ENCODE results near the gene MC5R.

DNA sequence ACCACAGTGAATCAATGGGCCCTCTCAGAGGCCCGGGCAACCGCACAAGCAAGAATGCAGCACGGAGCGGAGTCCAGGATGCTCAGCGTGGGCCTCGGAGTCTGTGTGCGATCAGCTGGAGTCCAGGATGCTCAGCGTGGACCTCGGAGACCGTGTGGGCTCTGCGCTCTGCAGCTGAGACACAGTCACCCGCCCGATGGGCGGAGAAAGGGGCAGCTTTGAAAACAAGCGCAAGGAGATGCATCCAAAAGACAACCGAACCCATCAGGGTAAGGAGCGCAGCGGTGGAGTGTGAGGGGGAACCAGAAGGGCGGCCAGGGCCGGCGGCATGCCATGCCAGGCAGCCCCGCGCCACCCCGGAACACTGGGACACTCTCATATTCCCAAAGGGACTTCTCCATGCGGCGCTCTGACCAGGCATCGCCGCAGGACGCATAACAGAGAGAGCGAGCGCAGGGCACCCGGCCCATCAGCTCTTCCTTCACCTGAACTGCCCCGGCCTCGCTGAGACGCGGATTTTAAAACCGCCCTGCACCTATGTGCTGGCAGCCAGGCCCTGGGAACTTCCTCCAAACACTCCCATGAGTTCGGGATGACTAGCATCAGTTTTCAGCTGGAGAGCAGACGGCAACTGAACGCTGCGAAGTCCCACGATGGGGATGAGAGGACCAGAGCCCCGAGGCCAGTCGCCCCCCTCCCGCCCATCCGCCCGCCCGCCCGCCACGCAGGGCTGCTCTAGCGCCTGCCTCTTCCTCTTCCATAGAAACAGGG, 44.7 kb downstream of the MC5R start:
- TF ChIP-seq, protein P1, sequence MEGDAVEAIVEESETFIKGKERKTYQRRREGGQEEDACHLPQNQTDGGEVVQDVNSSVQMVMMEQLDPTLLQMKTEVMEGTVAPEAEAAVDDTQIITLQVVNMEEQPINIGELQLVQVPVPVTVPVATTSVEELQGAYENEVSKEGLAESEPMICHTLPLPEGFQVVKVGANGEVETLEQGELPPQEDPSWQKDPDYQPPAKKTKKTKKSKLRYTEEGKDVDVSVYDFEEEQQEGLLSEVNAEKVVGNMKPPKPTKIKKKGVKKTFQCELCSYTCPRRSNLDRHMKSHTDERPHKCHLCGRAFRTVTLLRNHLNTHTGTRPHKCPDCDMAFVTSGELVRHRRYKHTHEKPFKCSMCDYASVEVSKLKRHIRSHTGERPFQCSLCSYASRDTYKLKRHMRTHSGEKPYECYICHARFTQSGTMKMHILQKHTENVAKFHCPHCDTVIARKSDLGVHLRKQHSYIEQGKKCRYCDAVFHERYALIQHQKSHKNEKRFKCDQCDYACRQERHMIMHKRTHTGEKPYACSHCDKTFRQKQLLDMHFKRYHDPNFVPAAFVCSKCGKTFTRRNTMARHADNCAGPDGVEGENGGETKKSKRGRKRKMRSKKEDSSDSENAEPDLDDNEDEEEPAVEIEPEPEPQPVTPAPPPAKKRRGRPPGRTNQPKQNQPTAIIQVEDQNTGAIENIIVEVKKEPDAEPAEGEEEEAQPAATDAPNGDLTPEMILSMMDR (IDR thresholded peaks at IDR 0.05) = no peak
- TF ChIP-seq POLR2A (IDR thresholded peaks at IDR 0.05) = no peak
